ENCODE measurements around the gene EMSY.

The EMSY gene

GRCh38 chr11:76554767-76555166, 109.9 kb downstream of the EMSY start:
- WGBS, 2 experiments (ENCODE audit: insufficient coverage in 2 of 2), result 72 to 88% methylated on average over 4 to 5 of the region's 6 CpGs
- Histone ChIP-seq H3K4me3 (ENCODE audit: extremely low read depth, insufficient read depth, low read length, poor library complexity, severe bottlenecking) (no peak overlapping the region), H3K9me3 (ENCODE audit: control insufficient read depth, low read length) (no peaks in the 10 kb centered on the region), H3K36me3 (ENCODE audit: control insufficient read depth, insufficient read depth, low read length) (peaks cover 14% of the 10 kb centered on the region), H3K27ac (ENCODE audit: low read depth, low read length, severe bottlenecking) (no peak overlapping the region), H3K4me1 (ENCODE audit: control insufficient read depth, insufficient read depth, low read length, poor library complexity, severe bottlenecking) (peaks cover 20% of the 10 kb centered on the region)

- WGBS, 2 experiments (ENCODE audit: insufficient coverage in 2 of 2), result 87 to 100% methylated on average over 2 of the region's 3 CpGs
- H3K36me3 ChIP-seq (ENCODE audit: control insufficient read depth, insufficient read depth, low read length), result peaks cover 4% of the 10 kb centered on the region
- H3K9me3 ChIP-seq (ENCODE audit: control insufficient read depth, low read length), result no peaks in the 10 kb centered on the region
- no peak overlapping the region for H3K4me3 ChIP-seq (ENCODE audit: extremely low read depth, insufficient read depth, low read length, poor library complexity, severe bottlenecking)
- H3K27ac ChIP-seq (ENCODE audit: low read depth, low read length, severe bottlenecking), result no peak overlapping the region
- peaks cover 20% of the 10 kb centered on the region for H3K4me1 ChIP-seq (ENCODE audit: control insufficient read depth, insufficient read depth, low read length, poor library complexity, severe bottlenecking)
Measured at GRCh38 chr11:76557466-76557865, 112.6 kb downstream of the EMSY start.

- 83 to 100% methylated on average over 1 of the region's 1 CpG for WGBS, 2 experiments (ENCODE audit: insufficient coverage in 2 of 2)
- H3K9me3 ChIP-seq (ENCODE audit: control insufficient read depth, low read length), result no peaks in the 10 kb centered on the region
- H3K27ac ChIP-seq (ENCODE audit: low read depth, low read length, severe bottlenecking), result no peak overlapping the region
- H3K4me3 ChIP-seq (ENCODE audit: extremely low read depth, insufficient read depth, low read length, poor library complexity, severe bottlenecking), result no peak overlapping the region
- H3K36me3 ChIP-seq (ENCODE audit: control insufficient read depth, insufficient read depth, low read length), result peaks cover 3% of the 10 kb centered on the region
- H3K4me1 ChIP-seq (ENCODE audit: control insufficient read depth, insufficient read depth, low read length, poor library complexity, severe bottlenecking), result peaks cover 20% of the 10 kb centered on the region
Measured at GRCh38 chr11:76558473-76558872, 113.7 kb downstream of the EMSY start.

GRCh38 chr11:76558891-76559290, 114.1 kb downstream of the EMSY start:
- Histone ChIP-seq H3K4me1 (ENCODE audit: control insufficient read depth, insufficient read depth, low read length, poor library complexity, severe bottlenecking) (peaks cover 20% of the 10 kb centered on the region), H3K36me3 (ENCODE audit: control insufficient read depth, insufficient read depth, low read length) (no peaks in the 10 kb centered on the region), H3K9me3 (ENCODE audit: control insufficient read depth, low read length) (no peaks in the 10 kb centered on the region), H3K4me3 (ENCODE audit: extremely low read depth, insufficient read depth, low read length, poor library complexity, severe bottlenecking) (no peak overlapping the region), H3K27ac (ENCODE audit: low read depth, low read length, severe bottlenecking) (no peak overlapping the region)
- WGBS, 2 experiments (ENCODE audit: insufficient coverage in 2 of 2), result 100% methylated on average over 1 of the region's 1 CpG

GRCh38 chr11:76559346-76559745, 114.5 kb downstream of the EMSY start:
- WGBS, 2 experiments (ENCODE audit: insufficient coverage in 2 of 2), result 90% methylated on average over 1 of the region's 1 CpG; no CpG with 5 or more reads in 1 of the 2 experiments
- Histone ChIP-seq H3K27ac (ENCODE audit: low read depth, low read length, severe bottlenecking) (no peak overlapping the region), H3K4me3 (ENCODE audit: extremely low read depth, insufficient read depth, low read length, poor library complexity, severe bottlenecking) (no peak overlapping the region), H3K4me1 (ENCODE audit: control insufficient read depth, insufficient read depth, low read length, poor library complexity, severe bottlenecking) (peaks cover 20% of the 10 kb centered on the region), H3K9me3 (ENCODE audit: control insufficient read depth, low read length) (no peaks in the 10 kb centered on the region), H3K36me3 (ENCODE audit: control insufficient read depth, insufficient read depth, low read length) (no peaks in the 10 kb centered on the region)

GRCh38 chr11:76560219-76560618, 115.4 kb downstream of the EMSY start:
- WGBS, 2 experiments (ENCODE audit: insufficient coverage in 2 of 2), result 80% methylated on average over 1 to 2 of the region's 5 CpGs
- H3K4me1 ChIP-seq (ENCODE audit: control insufficient read depth, insufficient read depth, low read length, poor library complexity, severe bottlenecking), result peaks cover 20% of the 10 kb centered on the region
- no peak overlapping the region for H3K27ac ChIP-seq (ENCODE audit: low read depth, low read length, severe bottlenecking)
- no peaks in the 10 kb centered on the region for H3K9me3 ChIP-seq (ENCODE audit: control insufficient read depth, low read length)
- H3K4me3 ChIP-seq (ENCODE audit: extremely low read depth, insufficient read depth, low read length, poor library complexity, severe bottlenecking), result no peak overlapping the region
- no peaks in the 10 kb centered on the region for H3K36me3 ChIP-seq (ENCODE audit: control insufficient read depth, insufficient read depth, low read length)

GRCh38 chr11:76561245-76561644, 116.4 kb downstream of the EMSY start:
- Histone ChIP-seq H3K4me3 (ENCODE audit: extremely low read depth, insufficient read depth, low read length, poor library complexity, severe bottlenecking) (no peak overlapping the region), H3K27ac (ENCODE audit: low read depth, low read length, severe bottlenecking) (no peak overlapping the region)
- WGBS, 2 experiments (ENCODE audit: insufficient coverage in 2 of 2), result 79 to 90% methylated on average over 5 to 6 of the region's 8 CpGs

GRCh38 chr11:76562541-76562940, 117.7 kb downstream of the EMSY start:
- Histone ChIP-seq H3K9me3 (ENCODE audit: control insufficient read depth, low read length) (no peaks in the 10 kb centered on the region), H3K36me3 (ENCODE audit: control insufficient read depth, insufficient read depth, low read length) (no peaks in the 10 kb centered on the region), H3K27ac (ENCODE audit: low read depth, low read length, severe bottlenecking) (no peak overlapping the region), H3K4me1 (ENCODE audit: control insufficient read depth, insufficient read depth, low read length, poor library complexity, severe bottlenecking) (peaks cover 20% of the 10 kb centered on the region), H3K4me3 (ENCODE audit: extremely low read depth, insufficient read depth, low read length, poor library complexity, severe bottlenecking) (no peak overlapping the region)
- WGBS, 2 experiments (ENCODE audit: insufficient coverage in 2 of 2), result 97 to 100% methylated on average over 2 to 3 of the region's 3 CpGs

More at GRCh38 chr11:76561245-76561644, 116.4 kb downstream of the EMSY start:
- no peaks in the 10 kb centered on the region for H3K9me3 ChIP-seq (ENCODE audit: control insufficient read depth, low read length)
- H3K4me1 ChIP-seq (ENCODE audit: control insufficient read depth, insufficient read depth, low read length, poor library complexity, severe bottlenecking), result peaks cover 20% of the 10 kb centered on the region
- no peaks in the 10 kb centered on the region for H3K36me3 ChIP-seq (ENCODE audit: control insufficient read depth, insufficient read depth, low read length)

- peaks cover 18% of the 10 kb centered on the region for H3K4me1 ChIP-seq (ENCODE audit: control insufficient read depth, insufficient read depth, low read length, poor library complexity, severe bottlenecking)
- H3K27ac ChIP-seq (ENCODE audit: low read depth, low read length, severe bottlenecking), result no peak overlapping the region
- no peak overlapping the region for H3K4me3 ChIP-seq (ENCODE audit: extremely low read depth, insufficient read depth, low read length, poor library complexity, severe bottlenecking)
- no peaks in the 10 kb centered on the region for H3K36me3 ChIP-seq (ENCODE audit: control insufficient read depth, insufficient read depth, low read length)
- H3K9me3 ChIP-seq (ENCODE audit: control insufficient read depth, low read length), result peaks cover 3% of the 10 kb centered on the region
- WGBS, 2 experiments (ENCODE audit: insufficient coverage in 2 of 2), result 100% methylated on average over 1 of the region's 3 CpGs; no CpG with 5 or more reads in 1 of the 2 experiments
Measured at GRCh38 chr11:76564364-76564763, 119.5 kb downstream of the EMSY start.

GRCh38 chr11:76566811-76567210, 122.0 kb downstream of the EMSY start:
- Histone ChIP-seq H3K4me3 (ENCODE audit: extremely low read depth, insufficient read depth, low read length, poor library complexity, severe bottlenecking) (no peak overlapping the region), H3K4me1 (ENCODE audit: control insufficient read depth, insufficient read depth, low read length, poor library complexity, severe bottlenecking) (no peaks in the 10 kb centered on the region), H3K36me3 (ENCODE audit: control insufficient read depth, insufficient read depth, low read length) (no peaks in the 10 kb centered on the region), H3K27ac (ENCODE audit: low read depth, low read length, severe bottlenecking) (no peak overlapping the region), H3K9me3 (ENCODE audit: control insufficient read depth, low read length) (peaks cover 11% of the 10 kb centered on the region)
- 50% methylated on average over 1 of the region's 1 CpG; no CpG with 5 or more reads in 1 of the 2 experiments for WGBS, 2 experiments (ENCODE audit: insufficient coverage in 2 of 2)

- WGBS, 2 experiments (ENCODE audit: insufficient coverage in 2 of 2), result 94 to 97% methylated on average over 3 of the region's 3 CpGs
- Histone ChIP-seq H3K27ac (ENCODE audit: low read depth, low read length, severe bottlenecking) (no peak overlapping the region), H3K36me3 (ENCODE audit: control insufficient read depth, insufficient read depth, low read length) (no peaks in the 10 kb centered on the region), H3K9me3 (ENCODE audit: control insufficient read depth, low read length) (peaks cover 11% of the 10 kb centered on the region), H3K4me1 (ENCODE audit: control insufficient read depth, insufficient read depth, low read length, poor library complexity, severe bottlenecking) (peaks cover 3% of the 10 kb centered on the region), H3K4me3 (ENCODE audit: extremely low read depth, insufficient read depth, low read length, poor library complexity, severe bottlenecking) (no peak overlapping the region)
Measured at GRCh38 chr11:76567261-76567660, 122.4 kb downstream of the EMSY start.
